Stomach (tissue), 9 donors: ENCODE results near the gene CTIF. TPM values are rescaled to one million over a fixed set of nuclear protein-coding genes. Genes with fewer than 3 reads are reported as not detected.

Experiments
- DNase-seq, 2 donors: peaks; one replicate each; pipeline versions ENCODE4 v3.0.0 to v3.0.0-alpha.2; 2013 to 2019
- H3K27ac ChIP-seq, 5 donors: fragments of 200-600 bp in 4 of 5; sonication (generic) in 4 of 5; one replicate each; pipeline ENCODE4 v1.5.1; 2013 to 2019; ENCODE audit warnings: mild to moderate bottlenecking in 1 of 5, moderate library complexity in 1 of 5
- H3K27me3 ChIP-seq, 3 donors: fragments of 200-600 bp; sonication (generic); one replicate each; pipeline ENCODE4 v1.5.1; 2017 to 2019; ENCODE audit warnings: mixed run types in 1 of 3
- H3K36me3 ChIP-seq, 4 donors: fragments of 200-600 bp; sonication (generic); 1 replicate in 3 of 4; 2 replicates in 1 of 4; pipeline ENCODE4 v1.5.1; 2016 to 2019
- H3K4me1 ChIP-seq, 4 donors: fragments of 200-600 bp; sonication (generic); one replicate each; pipeline ENCODE4 v1.5.1; 2016 to 2019
- H3K4me3 ChIP-seq, 4 donors: fragments of 200-600 bp; sonication (generic) in 3 of 4; one replicate each; pipeline ENCODE4 v1.5.1; 2016 to 2019; ENCODE audit warnings: mild to moderate bottlenecking in 1 of 4
- H3K9me3 ChIP-seq, 4 donors: fragments of 200-600 bp; sonication (generic); one replicate each; pipeline ENCODE4 v1.5.1; 2016 to 2019
- EP300 ChIP-seq: sonication (generic); formaldehyde crosslinking; IDR thresholded peaks from one replicate; pipeline ENCODE4 v1.6.1; 2017; ENCODE audit warnings: antibody characterized with exemption
- POLR2A ChIP-seq, 4 donors: fragments of 450-650 bp; IDR thresholded peaks; one replicate each; pipeline ENCODE4 v1.6.1; 2016; ENCODE audit warnings: antibody characterized with exemption in 4 of 4, control low read depth in 2 of 4, mild to moderate bottlenecking in 1 of 4, moderate library complexity in 1 of 4
- POLR2AphosphoS5 ChIP-seq, 3 donors: sonication (generic); formaldehyde crosslinking; IDR thresholded peaks; one replicate each; pipeline ENCODE4 v1.6.1; 2016; ENCODE audit warnings: antibody characterized with exemption in 3 of 3
- WGBS, 5 donors: extraction: QIAGEN DNeasy Blood & Tissue Kit in 3 of 5; methylation state at CpG; one replicate each; pipeline versions ENCODE4 v1.1.5 to v1.1.7; 2013 to 2018; 5-methylcytosine and 5-hydroxymethylcytosine counted together
- intact Hi-C: fragments of 100-400 bp; cut with DNase I; formaldehyde crosslinking; loops from one replicate; pipeline ENCODE4 v1.15.1; 2023; ENCODE audit warnings: low total_unique reads
- polyA plus RNA-seq, 3 donors: library from polyadenylated mRNA; stranded (reverse); fragments of 200-250 nt; gene quantifications; one replicate each; pipeline ENCODE4 v1.2.3, GENCODE V29; 2013
- total RNA-seq, 5 donors: library from RNA; depleted of rRNA; stranded (reverse); fragments of >200 nt; gene quantifications; one replicate each; pipeline versions ENCODE4 v1.1.0 to v1.2.3, GENCODE V29; 2014 to 2016
- TF ChIP-seq, protein P1 (sequence below), 7 experiments: fragments of 450-650 bp in 4 of 7; fragments of 200-600 bp in 3 of 7; sonication (generic) in 3 of 7; IDR thresholded peaks; one replicate each; pipeline ENCODE4 v1.5.1; 2016 to 2019; ENCODE audit warnings: antibody characterized with exemption in 7 of 7, control low read depth in 2 of 7, mild to moderate bottlenecking in 1 of 7
- donor health status: healthy with polysubstance abuse.
- donor health status: Bipolar disorder and iron deficiency.
- donor health status: healthy.

CTIF gene
- total and polyA plus RNA-seq, 8 donors = 16.3 to 105 (median 30.3) TPM

DNA sequence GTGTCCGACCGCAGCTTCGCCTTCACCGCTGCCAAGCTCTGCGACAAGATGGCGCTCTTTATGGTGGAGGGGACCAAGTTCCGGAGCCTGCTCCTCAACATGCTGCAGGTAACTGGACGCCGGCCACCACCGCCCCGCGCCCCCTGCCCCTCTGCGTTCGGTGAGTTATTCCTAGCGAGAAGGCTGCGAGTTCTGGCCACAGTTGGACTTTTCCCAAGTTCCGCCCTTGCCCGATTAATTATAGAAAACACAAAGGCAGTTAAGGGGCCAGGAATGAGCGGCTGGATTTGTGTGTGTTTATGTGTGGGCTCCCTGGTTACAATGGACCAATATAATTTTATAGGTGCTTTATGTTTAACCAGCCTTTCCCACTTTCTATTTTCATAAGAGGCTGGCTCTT, 222.8 kb downstream of the CTIF start:
- no peaks in the 10 kb centered on the region for H3K9me3 ChIP-seq
- intact Hi-C loops = no loop called here
- no peak for DNase-seq
- no peak for TF ChIP-seq POLR2AphosphoS5 (IDR thresholded peaks at IDR 0.05)
- TF ChIP-seq, protein P1, sequence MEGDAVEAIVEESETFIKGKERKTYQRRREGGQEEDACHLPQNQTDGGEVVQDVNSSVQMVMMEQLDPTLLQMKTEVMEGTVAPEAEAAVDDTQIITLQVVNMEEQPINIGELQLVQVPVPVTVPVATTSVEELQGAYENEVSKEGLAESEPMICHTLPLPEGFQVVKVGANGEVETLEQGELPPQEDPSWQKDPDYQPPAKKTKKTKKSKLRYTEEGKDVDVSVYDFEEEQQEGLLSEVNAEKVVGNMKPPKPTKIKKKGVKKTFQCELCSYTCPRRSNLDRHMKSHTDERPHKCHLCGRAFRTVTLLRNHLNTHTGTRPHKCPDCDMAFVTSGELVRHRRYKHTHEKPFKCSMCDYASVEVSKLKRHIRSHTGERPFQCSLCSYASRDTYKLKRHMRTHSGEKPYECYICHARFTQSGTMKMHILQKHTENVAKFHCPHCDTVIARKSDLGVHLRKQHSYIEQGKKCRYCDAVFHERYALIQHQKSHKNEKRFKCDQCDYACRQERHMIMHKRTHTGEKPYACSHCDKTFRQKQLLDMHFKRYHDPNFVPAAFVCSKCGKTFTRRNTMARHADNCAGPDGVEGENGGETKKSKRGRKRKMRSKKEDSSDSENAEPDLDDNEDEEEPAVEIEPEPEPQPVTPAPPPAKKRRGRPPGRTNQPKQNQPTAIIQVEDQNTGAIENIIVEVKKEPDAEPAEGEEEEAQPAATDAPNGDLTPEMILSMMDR (IDR thresholded peaks at IDR 0.05) = no peak
- no peak for TF ChIP-seq POLR2A (IDR thresholded peaks at IDR 0.05)
- no peak for TF ChIP-seq EP300
- WGBS, 5 donors = 88 to 98% (median 97%) methylated on average over 12 to 19 of the region's 19 CpGs
- H3K27me3 ChIP-seq = no peaks in the 10 kb centered on the region
- no peak overlapping the region for H3K4me3 ChIP-seq
- no peak overlapping the region for H3K27ac ChIP-seq
- peaks cover 12 to 72% (median 70%) of the 10 kb centered on the region in 4 donors for H3K36me3 ChIP-seq
- peaks cover 0 to 11% (median 5%) of the 10 kb centered on the region in 4 donors for H3K4me1 ChIP-seq

DNA sequence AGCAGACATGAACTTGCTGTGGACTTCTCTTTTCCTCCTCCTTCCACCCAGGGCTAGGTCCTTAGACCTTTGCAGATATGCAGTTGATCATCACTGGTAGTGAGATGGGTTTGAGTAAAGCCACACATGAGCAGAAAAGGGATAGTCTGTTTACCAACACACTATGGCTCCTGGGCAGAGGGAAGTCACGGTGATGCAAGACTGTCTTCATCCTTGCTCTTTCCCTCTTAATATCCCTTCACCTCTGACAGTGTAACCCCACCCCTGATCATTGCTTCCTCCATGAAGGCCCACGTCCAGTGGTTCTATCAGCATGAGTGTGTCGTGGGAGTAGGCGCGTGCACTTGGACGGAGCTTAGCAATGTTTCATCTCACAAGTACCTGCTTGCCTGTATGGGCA, 223.2 kb downstream of the CTIF start:
- TF ChIP-seq, protein P1 (IDR thresholded peaks at IDR 0.05) = no peak
- TF ChIP-seq POLR2AphosphoS5 (IDR thresholded peaks at IDR 0.05) (no peak), POLR2A (IDR thresholded peaks at IDR 0.05) (no peak), EP300 (no peak)
- Histone ChIP-seq H3K27me3 (no peaks in the 10 kb centered on the region), H3K4me1 (peaks cover 0 to 11% (median 5%) of the 10 kb centered on the region in 4 donors), H3K4me3 (no peak overlapping the region), H3K36me3 (peaks cover 12 to 75% (median 72%) of the 10 kb centered on the region in 4 donors), H3K27ac (no peak overlapping the region), H3K9me3 (no peaks in the 10 kb centered on the region)
- intact Hi-C loops = no loop called here
- WGBS, 5 donors = 94 to 100% (median 96%) methylated on average over 6 of the region's 6 CpGs
- DNase-seq = no peak

DNA sequence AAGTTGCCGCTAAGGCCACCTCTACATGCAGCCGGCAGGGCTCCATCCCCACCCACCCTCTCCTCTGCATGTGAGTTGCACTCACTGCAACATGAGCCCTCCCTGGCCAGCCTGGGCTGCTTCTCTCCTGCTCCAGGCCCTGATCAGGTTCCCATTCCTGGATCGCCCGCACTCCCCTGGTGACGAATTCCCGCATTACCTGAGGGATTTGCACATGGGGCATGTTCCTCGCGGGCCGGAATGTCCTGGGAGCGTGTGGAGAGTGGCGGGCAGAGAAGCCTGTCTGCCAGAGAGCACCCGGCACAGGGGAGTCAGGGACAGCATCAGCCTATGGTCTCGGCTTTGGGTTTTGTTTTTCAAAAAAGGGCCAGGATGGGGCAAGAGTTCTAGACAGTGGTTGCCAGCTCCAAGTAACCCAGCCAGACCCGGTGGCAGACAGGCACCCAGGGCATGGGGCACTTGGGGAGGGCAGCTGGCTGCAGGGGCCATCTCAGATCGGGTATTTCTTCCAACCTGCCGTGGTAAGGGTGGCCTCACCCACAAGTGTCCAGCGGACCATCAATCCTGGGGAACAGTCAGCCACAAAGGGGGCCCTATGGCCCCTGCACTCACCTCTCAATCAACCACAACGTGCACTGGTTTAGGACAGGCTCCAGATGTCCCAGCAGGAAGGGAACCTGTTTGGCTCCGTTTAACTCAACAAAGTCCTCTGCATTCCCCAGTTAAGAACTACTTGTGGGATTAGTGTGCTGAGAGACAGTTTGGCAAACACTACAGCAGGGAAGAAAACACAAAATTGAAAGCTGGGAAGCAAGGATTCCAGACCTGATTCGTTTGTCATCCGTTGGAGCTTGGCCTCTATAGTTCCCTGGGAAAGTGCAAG, 224.2 kb downstream of the CTIF start:
- no peaks in the 10 kb centered on the region for H3K27me3 ChIP-seq
- TF ChIP-seq, protein P1 (IDR thresholded peaks at IDR 0.05) = no peak
- TF ChIP-seq POLR2AphosphoS5 (IDR thresholded peaks at IDR 0.05) (no peak), EP300 (no peak), POLR2A (IDR thresholded peaks at IDR 0.05) (no peak)
- 84 to 90% (median 85%) methylated on average over 18 to 21 of the region's 21 CpGs for WGBS, 5 donors
- H3K27ac ChIP-seq = no peak overlapping the region
- no peak overlapping the region for H3K4me3 ChIP-seq
- intact Hi-C loops = no loop called here
- no peak for DNase-seq
- peaks cover 0 to 11% (median 5%) of the 10 kb centered on the region in 4 donors for H3K4me1 ChIP-seq
- H3K36me3 ChIP-seq = peaks cover 15 to 76% (median 74%) of the 10 kb centered on the region in 4 donors
- no peaks in the 10 kb centered on the region for H3K9me3 ChIP-seq

DNA sequence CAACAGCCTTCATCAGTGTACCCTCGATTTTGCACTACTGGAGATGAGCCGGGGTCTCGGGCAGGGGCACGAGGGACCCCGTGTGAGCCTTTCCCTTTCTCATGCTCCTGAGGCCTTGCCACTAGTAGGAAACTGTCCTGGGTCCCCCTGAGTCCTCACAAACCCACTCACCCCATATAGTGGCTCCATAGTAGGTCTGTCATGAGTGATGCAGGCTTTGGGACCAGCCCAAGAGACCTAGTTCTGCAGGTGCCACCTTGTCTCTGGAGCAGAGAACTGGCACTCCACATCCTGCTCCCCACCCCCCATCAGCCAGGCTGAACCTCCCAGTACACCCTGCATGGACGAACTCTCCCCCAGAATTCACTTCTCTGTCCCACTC, 224.9 kb downstream of the CTIF start:
- TF ChIP-seq EP300 (no peak), POLR2AphosphoS5 (IDR thresholded peaks at IDR 0.05) (no peak), POLR2A (IDR thresholded peaks at IDR 0.05) (no peak)
- TF ChIP-seq, protein P1 (IDR thresholded peaks at IDR 0.05) = no peak
- peaks cover 0 to 11% (median 5%) of the 10 kb centered on the region in 4 donors for H3K4me1 ChIP-seq
- intact Hi-C loops = no loop called here
- H3K9me3 ChIP-seq = no peaks in the 10 kb centered on the region
- no peak overlapping the region for H3K27ac ChIP-seq
- 77 to 90% (median 86%) methylated on average over 6 of the region's 6 CpGs for WGBS, 5 donors
- H3K27me3 ChIP-seq = no peaks in the 10 kb centered on the region
- H3K4me3 ChIP-seq = no peak overlapping the region
- peaks cover 15 to 76% (median 70%) of the 10 kb centered on the region in 4 donors for H3K36me3 ChIP-seq
- no peak for DNase-seq
